SJCRH30 (cell line): Measurements from ENCODE around the gene PLCL1. TPM values are rescaled to one million over a fixed set of nuclear protein-coding genes. Genes with fewer than 3 reads are reported as not detected.

ENCODE experiments used
- DNase-seq, 2 experiments: peaks; one replicate each; pipeline ENCODE4 v3.0.0-alpha.2; 2015 to 2020
- H3K27ac ChIP-seq: fragments of 250-450 bp; sonication (Bioruptor Pico); 2 replicates; pipeline ENCODE4 v1.5.1; 2020; ENCODE audit warnings: mild to moderate bottlenecking, moderate library complexity
- H3K27me3 ChIP-seq: fragments of 250-450 bp; sonication (Bioruptor Pico); 2 replicates; pipeline ENCODE4 v1.5.1; 2020; ENCODE audit warnings: mild to moderate bottlenecking, moderate library complexity
- H3K36me3 ChIP-seq: fragments of 250-450 bp; sonication (Bioruptor Pico); 2 replicates; pipeline ENCODE4 v1.5.1; 2020; ENCODE audit warnings: mild to moderate bottlenecking, moderate library complexity
- H3K4me1 ChIP-seq: fragments of 250-450 bp; sonication (Bioruptor Pico); 2 replicates; pipeline ENCODE4 v1.5.1; 2020; ENCODE audit warnings: mild to moderate bottlenecking, moderate library complexity
- H3K4me3 ChIP-seq: fragments of 250-450 bp; sonication (Bioruptor Pico); 2 replicates; pipeline ENCODE4 v1.5.1; 2020; ENCODE audit warnings: mild to moderate bottlenecking, moderate library complexity
- H3K9me3 ChIP-seq: fragments of 250-450 bp; sonication (Bioruptor Pico); replicated peaks from 2 replicates; pipeline ENCODE4 v1.5.1; 2020; ENCODE audit warnings: mild to moderate bottlenecking, moderate library complexity
- total RNA-seq: library from RNA; depleted of rRNA; stranded (reverse); fragments of >200 nt; shearing (Covaris generic); gene quantifications from 2 replicates; pipeline ENCODE4 v1.2.3, GENCODE V29; 2014

PLCL1 gene
- total RNA-seq, 1 experiment from 2014 or later, result not detected

GRCh38 chr2:197908156-197908555, 103.8 kb downstream of the PLCL1 start:
- H3K9me3 ChIP-seq, result no peaks in the 10 kb centered on the region
- H3K27me3 ChIP-seq, result no peaks in the 10 kb centered on the region
- no peak overlapping the region for H3K27ac ChIP-seq
- peaks cover 11% of the 10 kb centered on the region for H3K4me1 ChIP-seq
- H3K36me3 ChIP-seq, result no peaks in the 10 kb centered on the region
- DNase-seq, result no peak
- H3K4me3 ChIP-seq, result no peak overlapping the region

- H3K27ac ChIP-seq, result no peak overlapping the region
- peak; percentile 39 to 65 for DNase-seq
Observed at GRCh38 chr2:197908990-197909776, 104.8 kb downstream of the PLCL1 start.

GRCh38 chr2:197911667-197912066, 107.3 kb downstream of the PLCL1 start:
- Histone ChIP-seq H3K9me3 (no peaks in the 10 kb centered on the region), H3K36me3 (no peaks in the 10 kb centered on the region), H3K4me1 (peaks cover 11% of the 10 kb centered on the region), H3K27ac (no peak overlapping the region), H3K27me3 (no peaks in the 10 kb centered on the region), H3K4me3 (no peak overlapping the region)
- DNase-seq, result no peak

More at GRCh38 chr2:197908990-197909776, 104.8 kb downstream of the PLCL1 start:
- H3K27me3 ChIP-seq, result no peaks in the 10 kb centered on the region
- H3K36me3 ChIP-seq, result no peaks in the 10 kb centered on the region
- no peaks in the 10 kb centered on the region for H3K9me3 ChIP-seq
- H3K4me1 ChIP-seq, result peaks cover 11% of the 10 kb centered on the region
- H3K4me3 ChIP-seq, result no peak overlapping the region

GRCh38 chr2:197913084-197913483, 108.7 kb downstream of the PLCL1 start:
- Histone ChIP-seq H3K27ac (no peak overlapping the region), H3K9me3 (no peaks in the 10 kb centered on the region), H3K36me3 (no peaks in the 10 kb centered on the region), H3K4me1 (peaks cover 11% of the 10 kb centered on the region), H3K27me3 (no peaks in the 10 kb centered on the region), H3K4me3 (no peak overlapping the region)
- DNase-seq, result no peak

GRCh38 chr2:197914778-197915177, 110.4 kb downstream of the PLCL1 start:
- no peaks in the 10 kb centered on the region for H3K27me3 ChIP-seq
- H3K4me1 ChIP-seq, result peaks cover 11% of the 10 kb centered on the region
- H3K36me3 ChIP-seq, result no peaks in the 10 kb centered on the region
- no peak for DNase-seq
- no peak overlapping the region for H3K4me3 ChIP-seq
- no peaks in the 10 kb centered on the region for H3K9me3 ChIP-seq
- H3K27ac ChIP-seq, result no peak overlapping the region

- Histone ChIP-seq H3K27ac (no peak overlapping the region), H3K27me3 (no peaks in the 10 kb centered on the region), H3K36me3 (no peaks in the 10 kb centered on the region), H3K4me3 (no peak overlapping the region), H3K9me3 (no peaks in the 10 kb centered on the region), H3K4me1 (peaks cover 15% of the 10 kb centered on the region)
- DNase-seq, result no peak
Observed at GRCh38 chr2:197915548-197916265, 111.3 kb downstream of the PLCL1 start.

GRCh38 chr2:197919487-197919886, 115.1 kb downstream of the PLCL1 start:
- Histone ChIP-seq H3K27ac (peak overlapping the region; percentile 48), H3K36me3 (no peaks in the 10 kb centered on the region), H3K27me3 (no peaks in the 10 kb centered on the region), H3K4me3 (no peak overlapping the region), H3K4me1 (peaks cover 24% of the 10 kb centered on the region), H3K9me3 (no peaks in the 10 kb centered on the region)
- DNase-seq, result peak in 1 of 2 experiments; percentile 32

- Histone ChIP-seq H3K27ac (peak overlapping the region; percentile 48), H3K4me3 (no peak overlapping the region), H3K4me1 (peaks cover 24% of the 10 kb centered on the region), H3K27me3 (no peaks in the 10 kb centered on the region), H3K9me3 (no peaks in the 10 kb centered on the region), H3K36me3 (no peaks in the 10 kb centered on the region)
- DNase-seq, result peak; percentile 65 to 84
Observed at GRCh38 chr2:197920088-197920487, 115.7 kb downstream of the PLCL1 start.

- H3K36me3 ChIP-seq, result no peaks in the 10 kb centered on the region
- peaks cover 24% of the 10 kb centered on the region for H3K4me1 ChIP-seq
- DNase-seq, result peak in 1 of 2 experiments; percentile 45
- no peaks in the 10 kb centered on the region for H3K9me3 ChIP-seq
- no peak overlapping the region for H3K4me3 ChIP-seq
- peak overlapping the region; percentile 48 for H3K27ac ChIP-seq
- no peaks in the 10 kb centered on the region for H3K27me3 ChIP-seq
Observed at GRCh38 chr2:197920592-197921201, 116.3 kb downstream of the PLCL1 start.

- H3K9me3 ChIP-seq, result no peaks in the 10 kb centered on the region
- H3K27ac ChIP-seq, result no peak overlapping the region
- no peak overlapping the region for H3K4me3 ChIP-seq
- peaks cover 41% of the 10 kb centered on the region for H3K4me1 ChIP-seq
- DNase-seq, result no peak
- no peaks in the 10 kb centered on the region for H3K36me3 ChIP-seq
- H3K27me3 ChIP-seq, result no peaks in the 10 kb centered on the region
Observed at GRCh38 chr2:197924483-197924882, 120.1 kb downstream of the PLCL1 start.

GRCh38 chr2:197925204-197925603, 120.8 kb downstream of the PLCL1 start:
- Histone ChIP-seq H3K27me3 (no peaks in the 10 kb centered on the region), H3K4me3 (no peak overlapping the region), H3K27ac (no peak overlapping the region), H3K9me3 (no peaks in the 10 kb centered on the region), H3K36me3 (no peaks in the 10 kb centered on the region), H3K4me1 (peaks cover 36% of the 10 kb centered on the region)
- no peak for DNase-seq

- Histone ChIP-seq H3K4me3 (no peak overlapping the region), H3K27ac (no peak overlapping the region), H3K4me1 (peaks cover 28% of the 10 kb centered on the region), H3K9me3 (no peaks in the 10 kb centered on the region), H3K36me3 (no peaks in the 10 kb centered on the region), H3K27me3 (no peaks in the 10 kb centered on the region)
- no peak for DNase-seq
Observed at GRCh38 chr2:197925976-197926375, 121.6 kb downstream of the PLCL1 start.

- no peak overlapping the region for H3K4me3 ChIP-seq
- H3K9me3 ChIP-seq, result no peaks in the 10 kb centered on the region
- no peaks in the 10 kb centered on the region for H3K36me3 ChIP-seq
- peaks cover 22% of the 10 kb centered on the region for H3K4me1 ChIP-seq
- no peak overlapping the region for H3K27ac ChIP-seq
- DNase-seq, result peak; percentile 57 to 60
- H3K27me3 ChIP-seq, result no peaks in the 10 kb centered on the region
Observed at GRCh38 chr2:197926673-197927072, 122.3 kb downstream of the PLCL1 start.

GRCh38 chr2:197927994-197928393, 123.6 kb downstream of the PLCL1 start:
- Histone ChIP-seq H3K27ac (no peak overlapping the region), H3K4me3 (no peak overlapping the region), H3K9me3 (no peaks in the 10 kb centered on the region), H3K27me3 (no peaks in the 10 kb centered on the region), H3K36me3 (no peaks in the 10 kb centered on the region), H3K4me1 (peaks cover 22% of the 10 kb centered on the region)
- no peak for DNase-seq
